ENCODE measurements around the gene MUC2.

The MUC2 gene

GRCh38 chr11:1036931-1037330, 37.7 kb upstream of the MUC2 start:
- FAIRE-seq: no peak

- FAIRE-seq: no peak
These were observed 37.1 kb upstream of the MUC2 start for GRCh38 chr11:1037506-1038055.

- FAIRE-seq: no peak
These were observed 36.3 kb upstream of the MUC2 start for GRCh38 chr11:1038361-1038760.

- no peak for FAIRE-seq
These were observed 35.8 kb upstream of the MUC2 start for GRCh38 chr11:1038921-1039320.

GRCh38 chr11:1039481-1040427, 34.9 kb upstream of the MUC2 start:
- no peak for FAIRE-seq

GRCh38 chr11:1040428-1041148, 34.1 kb upstream of the MUC2 start:
- no peak for FAIRE-seq

GRCh38 chr11:1041149-1041467, 33.6 kb upstream of the MUC2 start:
- FAIRE-seq: no peak

- FAIRE-seq: no peak
These were observed 33.2 kb upstream of the MUC2 start for GRCh38 chr11:1041471-1041870.

- FAIRE-seq: no peak
These were observed 32.6 kb upstream of the MUC2 start for GRCh38 chr11:1041936-1042608.

GRCh38 chr11:1042626-1043562, 31.8 kb upstream of the MUC2 start:
- no peak for FAIRE-seq

GRCh38 chr11:1043563-1044096, 31.0 kb upstream of the MUC2 start:
- FAIRE-seq: no peak

GRCh38 chr11:1044160-1044559, 30.5 kb upstream of the MUC2 start:
- FAIRE-seq: no peak

- no peak for FAIRE-seq
These were observed 27.0 kb upstream of the MUC2 start for GRCh38 chr11:1047595-1048156.

- no peak for FAIRE-seq
These were observed 26.2 kb upstream of the MUC2 start for GRCh38 chr11:1048375-1049070.

- FAIRE-seq: no peak
These were observed 25.6 kb upstream of the MUC2 start for GRCh38 chr11:1049071-1049405.

- no peak for FAIRE-seq
These were observed 25.2 kb upstream of the MUC2 start for GRCh38 chr11:1049431-1049891.

- no peak for FAIRE-seq
These were observed 24.6 kb upstream of the MUC2 start for GRCh38 chr11:1049911-1050580.

- no peak for FAIRE-seq
These were observed 23.9 kb upstream of the MUC2 start for GRCh38 chr11:1050581-1051355.

- no peak for FAIRE-seq
These were observed 23.1 kb upstream of the MUC2 start for GRCh38 chr11:1051356-1052132.

Data from islet of Langerhans (tissue), 1 donor.